ENCODE data around the gene HNF1A.

GRCh38 chr12:120932956-120933526, 45.3 kb upstream of the HNF1A start:
- TF ChIP-seq CTCF (IDR thresholded peaks at IDR 0.05) (no peak), ZFX (IDR thresholded peaks at IDR 0.05; ENCODE audit: borderline replicate concordance) (no peak)

All from 22Rv1 (cell line).